Left ventricle myocardium inferior (tissue), 1 donor: Measurements from ENCODE around the gene CPB2. TPM values are rescaled to one million over a fixed set of nuclear protein-coding genes. Genes with fewer than 3 reads are reported as not detected.

Experiments used
- DNase-seq: peaks from one replicate; pipeline ENCODE4 v3.0.0-alpha.2; 2020
- H3K27ac ChIP-seq: fragments of 200-600 bp; replicated peaks from 2 replicates; pipeline ENCODE4 v1.8.0; 2021
- H3K27me3 ChIP-seq: fragments of 200-600 bp; 2 replicates; pipeline ENCODE4 v1.8.0; 2021; ENCODE audit warnings: low read depth
- H3K36me3 ChIP-seq: fragments of 200-600 bp; 2 replicates; pipeline ENCODE4 v1.8.0; 2021
- H3K4me1 ChIP-seq: fragments of 200-600 bp; 2 replicates; pipeline ENCODE4 v1.8.0; 2021
- H3K4me3 ChIP-seq: fragments of 200-600 bp; 2 replicates; pipeline ENCODE4 v1.8.0; 2021; ENCODE audit warnings: mild to moderate bottlenecking, moderate library complexity
- H3K9me3 ChIP-seq: fragments of 200-600 bp; replicated peaks from 2 replicates; pipeline ENCODE4 v1.8.0; 2021
- CTCF ChIP-seq: fragments of 200-600 bp; IDR thresholded peaks from 2 replicates; pipeline ENCODE4 v1.8.0; 2021; ENCODE audit warnings: antibody characterized with exemption, mild to moderate bottlenecking, borderline replicate concordance
- intact Hi-C: fragments of 100-400 bp; cut with micrococcal nuclease; formaldehyde crosslinking; loops from one replicate; pipeline ENCODE4 v1.11.0; 2022
- total RNA-seq: library from RNA; stranded (reverse); fragmentation: NEBNext Ultra II Directional; extraction: Animal tissue kit (Norgen Biotek cat#: 25700); gene quantifications from one replicate; pipeline ENCODE4 v1.2.1, GENCODE V29; 2021
- donor health status: DM: no; HTN: yes; CAD: no; lungs with severe emphysema.

The CPB2 gene
- total RNA-seq, 1 donor from 2014 or later, result not detected

- Histone ChIP-seq H3K9me3 (no peaks in the 10 kb centered on the region), H3K27me3 (peaks cover 31% of the 10 kb centered on the region), H3K4me1 (peaks cover under 1% of the 10 kb centered on the region), H3K27ac (no peak overlapping the region), H3K36me3 (no peaks in the 10 kb centered on the region), H3K4me3 (no peak overlapping the region)
- no peak for DNase-seq
- no peak for TF ChIP-seq CTCF
- intact Hi-C loops, result no loop called here
Observed at GRCh38 chr13:46126056-46126455, 21.2 kb upstream of the CPB2 start.

GRCh38 chr13:46124967-46125933 lies 20.4 kb upstream of the CPB2 start:
- peaks cover 9% of the 10 kb centered on the region for H3K4me1 ChIP-seq
- intact Hi-C loops, result no loop called here
- no peak for DNase-seq
- TF ChIP-seq CTCF, result no peak
- no peaks in the 10 kb centered on the region for H3K36me3 ChIP-seq
- H3K4me3 ChIP-seq, result no peak overlapping the region
- H3K27me3 ChIP-seq, result peaks cover 23% of the 10 kb centered on the region
- H3K27ac ChIP-seq, result no peak overlapping the region
- H3K9me3 ChIP-seq, result no peaks in the 10 kb centered on the region

GRCh38 chr13:46124531-46124966 lies 19.7 kb upstream of the CPB2 start:
- intact Hi-C loops, result no loop called here
- Histone ChIP-seq H3K4me3 (no peak overlapping the region), H3K4me1 (peaks cover 14% of the 10 kb centered on the region), H3K36me3 (no peaks in the 10 kb centered on the region), H3K9me3 (no peaks in the 10 kb centered on the region), H3K27me3 (peaks cover 16% of the 10 kb centered on the region), H3K27ac (no peak overlapping the region)
- DNase-seq, result no peak
- no peak for TF ChIP-seq CTCF

GRCh38 chr13:46122304-46122703 lies 17.5 kb upstream of the CPB2 start:
- no peak overlapping the region for H3K27ac ChIP-seq
- H3K27me3 ChIP-seq, result peaks cover under 1% of the 10 kb centered on the region
- H3K4me3 ChIP-seq, result no peak overlapping the region
- no peaks in the 10 kb centered on the region for H3K36me3 ChIP-seq
- intact Hi-C loops, result no loop called here
- no peak for DNase-seq
- peaks cover 14% of the 10 kb centered on the region for H3K4me1 ChIP-seq
- no peaks in the 10 kb centered on the region for H3K9me3 ChIP-seq
- TF ChIP-seq CTCF, result no peak

- TF ChIP-seq CTCF, result no peak
- no peaks in the 10 kb centered on the region for H3K27me3 ChIP-seq
Observed at GRCh38 chr13:46121597-46122163, 16.8 kb upstream of the CPB2 start.

More at GRCh38 chr13:46121597-46122163, 16.8 kb upstream of the CPB2 start:
- peaks cover 14% of the 10 kb centered on the region for H3K4me1 ChIP-seq
- intact Hi-C loops, result no loop called here
- no peaks in the 10 kb centered on the region for H3K9me3 ChIP-seq
- H3K4me3 ChIP-seq, result no peak overlapping the region
- H3K27ac ChIP-seq, result no peak overlapping the region
- H3K36me3 ChIP-seq, result no peaks in the 10 kb centered on the region
- no peak for DNase-seq
